Measurements from ENCODE around the gene HSD17B7.
"Not testable (repeated sequence)": the region's sequence is repeated elsewhere in the genome, so short reads cannot be mapped to it uniquely, and the experiment has no call there.

HSD17B7 gene

GRCh38 chr1:162799995-162800830 is 9.7 kb downstream of the HSD17B7 start:
- not testable (repeated sequence) for H3K27ac ChIP-seq

GRCh38 chr1:162807503-162807902 is 17.0 kb downstream of the HSD17B7 start:
- not testable (repeated sequence) for H3K27ac ChIP-seq

More at GRCh38 chr1:162799995-162800830, 9.7 kb downstream of the HSD17B7 start:
- peak; percentile 87 for TF ChIP-seq CTCF (conservative IDR thresholded peaks at IDR 0.05)

GRCh38 chr1:162812357-162812756 is 21.9 kb downstream of the HSD17B7 start:
- H3K27ac ChIP-seq = not testable (repeated sequence)

GRCh38 chr1:162818136-162818535 is 27.6 kb downstream of the HSD17B7 start:
- not testable (repeated sequence) for H3K27ac ChIP-seq

- not testable (repeated sequence) for H3K27ac ChIP-seq
These were observed 28.2 kb downstream of the HSD17B7 start for GRCh38 chr1:162818666-162819065.

- H3K27ac ChIP-seq = no peak overlapping the region
- no peak for TF ChIP-seq ZFX (IDR thresholded peaks at IDR 0.05)
- TF ChIP-seq CTCF (conservative IDR thresholded peaks at IDR 0.05) = no peak
These were observed 32.1 kb downstream of the HSD17B7 start for GRCh38 chr1:162822391-162823200.

GRCh38 chr1:162823231-162823630 is 32.7 kb downstream of the HSD17B7 start:
- H3K27ac ChIP-seq = no peak overlapping the region
- no peak for TF ChIP-seq ZFX (IDR thresholded peaks at IDR 0.05)
- no peak for TF ChIP-seq CTCF (conservative IDR thresholded peaks at IDR 0.05)

- H3K27ac ChIP-seq = no peak overlapping the region
- TF ChIP-seq CTCF (conservative IDR thresholded peaks at IDR 0.05) (no peak), ZFX (IDR thresholded peaks at IDR 0.05) (no peak)
These were observed 33.4 kb downstream of the HSD17B7 start for GRCh38 chr1:162823771-162824525.

- TF ChIP-seq CTCF (conservative IDR thresholded peaks at IDR 0.05) (no peak), ZFX (IDR thresholded peaks at IDR 0.05) (no peak)
- H3K27ac ChIP-seq = no peak overlapping the region
These were observed 38.8 kb downstream of the HSD17B7 start for GRCh38 chr1:162829268-162829667.
